Fibroblast of lung (primary cell): ENCODE data around the gene CACNA1A. TPM values are rescaled to one million over a fixed set of nuclear protein-coding genes. Genes with fewer than 3 reads are reported as not detected.
A peak's percentile ranks its signal among the peaks of the same experiment; 100 is the strongest.

ENCODE experiments used
- DNase-seq, 2 donors: peaks; one replicate each; pipeline versions ENCODE4 v3.0.0 to v3.0.0-alpha.2; 2010; ENCODE audit warnings: low read depth in 2 of 2
- H2AFZ ChIP-seq: 2 replicates; pipeline ENCODE4 v1.5.1; 2012; ENCODE audit warnings: low read length, control low read depth, inconsistent platforms
- H3K27ac ChIP-seq: 2 replicates; pipeline ENCODE4 v1.5.1; 2011; ENCODE audit warnings: low read length, control low read depth; ENCODE audit not compliant: insufficient read depth
- H3K27me3 ChIP-seq: 2 replicates; pipeline ENCODE4 v1.5.1; 2011; ENCODE audit warnings: mild to moderate bottlenecking, low read length; ENCODE audit not compliant: control insufficient read depth, insufficient read depth
- H3K36me3 ChIP-seq: 2 replicates; pipeline ENCODE4 v1.5.1; 2011; ENCODE audit warnings: low read length; ENCODE audit not compliant: control insufficient read depth, insufficient read depth
- H3K4me1 ChIP-seq: 2 replicates; pipeline ENCODE4 v1.5.1; 2011; ENCODE audit warnings: low read length; ENCODE audit not compliant: control insufficient read depth, insufficient read depth; ENCODE audit errors: extremely low read depth
- H3K4me2 ChIP-seq: 2 replicates; pipeline ENCODE4 v1.5.1; 2011; ENCODE audit warnings: low read length, control low read depth; ENCODE audit not compliant: insufficient read depth; ENCODE audit errors: extremely low read depth
- H3K4me3 ChIP-seq, 4 experiments: fragments of 200-600 bp in 1 of 4; sonication (generic) in 1 of 4; replicated peaks in 1 of 4; 2 replicates each; pipeline ENCODE4 v1.5.1; 2011 to 2016; ENCODE audit warnings: low read length in 4 of 4, low read depth in 3 of 4, mild to moderate bottlenecking in 3 of 4, control low read depth in 2 of 4, inconsistent platforms in 1 of 4, mixed read lengths in 1 of 4; ENCODE audit not compliant: insufficient read depth in 1 of 4; ENCODE audit errors: control extremely low read depth in 1 of 4
- H3K79me2 ChIP-seq: 2 replicates; pipeline ENCODE4 v1.5.1; 2012; ENCODE audit warnings: mild to moderate bottlenecking, low read length, inconsistent platforms; ENCODE audit not compliant: control insufficient read depth, insufficient read depth
- H3K9ac ChIP-seq: 2 replicates; pipeline ENCODE4 v1.5.1; 2011; ENCODE audit warnings: mild to moderate bottlenecking, low read length, control low read depth; ENCODE audit not compliant: insufficient read depth
- H3K9me3 ChIP-seq: 2 replicates; pipeline ENCODE4 v1.5.1; 2012; ENCODE audit warnings: low read depth, low read length; ENCODE audit not compliant: control insufficient read depth, insufficient read depth
- H4K20me1 ChIP-seq: 2 replicates; pipeline ENCODE4 v1.5.1; 2011; ENCODE audit warnings: low read length; ENCODE audit not compliant: control insufficient read depth, insufficient read depth; ENCODE audit errors: extremely low read depth
- EZH2 ChIP-seq: IDR thresholded peaks from 2 replicates; pipeline ENCODE4 v1.5.1; 2012; ENCODE audit warnings: low read length, control low read depth, mild to moderate bottlenecking; ENCODE audit errors: missing control alignments
- polyA plus RNA-seq, 2 donors: library from polyadenylated mRNA; depleted of rRNA in 1 of 2; stranded (reverse) in 1 of 2; unstranded in 1 of 2; fragments of >200 nt; gene quantifications; 2 replicates each; pipeline ENCODE4 v1.2.1, GENCODE V29; 2011 to 2012; ENCODE audit warnings: missing spikeins in 1 of 2
- total RNA-seq: library from RNA; depleted of rRNA; stranded (reverse); fragments of >200 nt; gene quantifications from 2 replicates; pipeline ENCODE4 v1.2.1, GENCODE V29; 2014
- TF ChIP-seq, protein P1 (sequence below), 2 donors: IDR thresholded peaks in 1 of 2; conservative IDR thresholded peaks in 1 of 2; 1 replicate in 1 of 2; 2 replicates in 1 of 2; pipeline ENCODE4 v1.5.1; 2011 to 2012; ENCODE audit warnings: low read length in 2 of 2, control low read depth in 1 of 2, inconsistent platforms in 1 of 2, low read depth in 1 of 2, mild to moderate bottlenecking in 1 of 2

Gene CACNA1A
- total and polyA plus RNA-seq, 2 donors (not counting 1 experiment from before 2014, with no cell fraction given), result 0.96 to 9.7 TPM

DNA sequence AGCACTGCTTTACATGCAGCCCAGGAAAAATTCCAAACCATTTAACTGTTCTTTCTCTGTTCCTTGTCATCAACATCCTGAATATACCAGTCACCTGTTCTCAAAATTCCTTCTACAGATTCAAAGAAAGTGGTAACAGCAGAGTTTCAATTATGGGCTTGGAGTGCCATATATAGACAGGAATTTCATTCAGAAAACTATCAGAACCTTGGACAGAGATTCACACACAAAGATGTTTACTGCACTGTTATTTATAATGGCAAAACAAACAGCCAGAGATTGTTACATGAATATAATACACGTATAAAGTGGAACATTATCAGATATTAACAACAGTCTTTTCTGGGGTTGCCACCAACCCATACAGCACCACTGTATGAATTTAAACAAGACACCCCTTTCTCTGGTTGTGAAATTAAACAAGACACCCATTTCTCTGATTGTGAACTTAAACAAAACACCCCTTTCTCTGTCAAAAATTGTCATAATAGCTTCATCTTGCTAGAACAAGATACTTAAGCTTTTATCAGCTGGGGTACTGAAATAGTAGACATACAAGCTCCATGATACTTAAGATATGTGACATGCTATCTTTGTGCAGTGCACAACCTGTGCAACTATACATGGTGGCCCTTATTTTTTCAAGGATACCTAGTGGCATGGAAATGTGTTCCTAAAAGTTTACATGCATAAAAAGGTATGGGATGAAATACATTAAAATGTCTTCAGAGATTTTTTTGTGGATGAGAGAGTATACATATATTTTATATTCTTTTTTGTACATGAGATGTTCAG, 12.6 kb downstream of the CACNA1A start:
- TF ChIP-seq, protein P1, sequence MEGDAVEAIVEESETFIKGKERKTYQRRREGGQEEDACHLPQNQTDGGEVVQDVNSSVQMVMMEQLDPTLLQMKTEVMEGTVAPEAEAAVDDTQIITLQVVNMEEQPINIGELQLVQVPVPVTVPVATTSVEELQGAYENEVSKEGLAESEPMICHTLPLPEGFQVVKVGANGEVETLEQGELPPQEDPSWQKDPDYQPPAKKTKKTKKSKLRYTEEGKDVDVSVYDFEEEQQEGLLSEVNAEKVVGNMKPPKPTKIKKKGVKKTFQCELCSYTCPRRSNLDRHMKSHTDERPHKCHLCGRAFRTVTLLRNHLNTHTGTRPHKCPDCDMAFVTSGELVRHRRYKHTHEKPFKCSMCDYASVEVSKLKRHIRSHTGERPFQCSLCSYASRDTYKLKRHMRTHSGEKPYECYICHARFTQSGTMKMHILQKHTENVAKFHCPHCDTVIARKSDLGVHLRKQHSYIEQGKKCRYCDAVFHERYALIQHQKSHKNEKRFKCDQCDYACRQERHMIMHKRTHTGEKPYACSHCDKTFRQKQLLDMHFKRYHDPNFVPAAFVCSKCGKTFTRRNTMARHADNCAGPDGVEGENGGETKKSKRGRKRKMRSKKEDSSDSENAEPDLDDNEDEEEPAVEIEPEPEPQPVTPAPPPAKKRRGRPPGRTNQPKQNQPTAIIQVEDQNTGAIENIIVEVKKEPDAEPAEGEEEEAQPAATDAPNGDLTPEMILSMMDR (conservative IDR thresholded peaks at IDR 0.05 in 1 of 2, IDR thresholded peaks at IDR 0.05 in 1 of 2; ENCODE audit: low read depth in 1 of 2, low read length in 2 of 2), result no peak
- TF ChIP-seq EZH2, result no peak
- Histone ChIP-seq H4K20me1 (no peaks in the 10 kb centered on the region), H3K4me2 (no peak overlapping the region), H3K9me3 (no peaks in the 10 kb centered on the region), H3K4me3 (no peak overlapping the region), H3K27me3 (no peaks in the 10 kb centered on the region), H3K79me2 (no peaks in the 10 kb centered on the region), H3K27ac (no peak overlapping the region), H3K9ac (no peak overlapping the region), H3K4me1 (no peaks in the 10 kb centered on the region), H2AFZ (no peak overlapping the region), H3K36me3 (no peaks in the 10 kb centered on the region)
- no peak for DNase-seq

DNA sequence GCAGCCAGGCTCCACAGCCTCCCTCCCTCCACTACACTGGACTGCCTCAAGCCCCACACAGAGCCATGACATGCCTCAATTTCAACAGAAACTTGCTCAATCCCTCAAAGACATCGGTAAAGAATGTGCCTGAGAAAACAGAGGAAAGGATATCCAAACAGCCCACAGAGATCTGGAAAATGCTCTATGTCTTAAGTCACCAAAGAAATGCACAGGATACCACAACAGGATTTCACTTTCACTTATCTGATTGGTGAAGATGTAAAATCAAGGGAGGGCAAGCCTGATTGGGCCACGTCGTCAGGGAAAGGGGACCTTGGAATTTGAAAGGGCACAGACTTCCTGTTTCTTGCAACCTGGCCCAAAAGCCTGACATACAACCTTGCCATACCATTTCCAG, 14.2 kb downstream of the CACNA1A start:
- no peaks in the 10 kb centered on the region for H3K36me3 ChIP-seq
- H3K27ac ChIP-seq, result no peak overlapping the region
- H3K9me3 ChIP-seq, result no peaks in the 10 kb centered on the region
- no peaks in the 10 kb centered on the region for H3K27me3 ChIP-seq
- peak; percentile 2 to 51 for DNase-seq
- H3K4me3 ChIP-seq, result no peak overlapping the region
- no peaks in the 10 kb centered on the region for H3K4me1 ChIP-seq
- H3K79me2 ChIP-seq, result no peaks in the 10 kb centered on the region
- H3K9ac ChIP-seq, result no peak overlapping the region
- no peak overlapping the region for H2AFZ ChIP-seq
- no peak overlapping the region for H3K4me2 ChIP-seq
- TF ChIP-seq, protein P1 (conservative IDR thresholded peaks at IDR 0.05 in 1 of 2, IDR thresholded peaks at IDR 0.05 in 1 of 2; ENCODE audit: low read depth in 1 of 2, low read length in 2 of 2), result no peak
- TF ChIP-seq EZH2, result no peak
- H4K20me1 ChIP-seq, result no peaks in the 10 kb centered on the region

DNA sequence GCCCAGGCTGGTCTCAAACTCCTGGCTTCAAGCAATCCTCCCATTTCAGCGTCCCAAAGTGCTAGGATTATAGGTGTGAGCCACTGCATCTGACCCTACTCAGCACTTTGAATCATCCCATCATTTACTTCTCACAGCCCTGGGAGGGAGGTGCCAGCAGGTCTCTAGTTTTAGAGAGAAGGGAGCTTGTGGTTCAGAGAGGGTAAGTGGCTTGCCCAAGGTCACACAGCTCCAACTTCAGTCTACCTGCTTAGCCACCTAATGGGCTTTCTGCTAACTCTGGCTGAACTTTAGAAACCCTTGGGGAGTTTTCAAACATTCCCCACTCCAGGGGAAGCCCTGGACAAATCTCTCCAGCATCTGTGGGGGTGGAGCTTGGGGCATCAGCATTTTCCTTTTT, 18.3 kb downstream of the CACNA1A start:
- no peaks in the 10 kb centered on the region for H3K27me3 ChIP-seq
- H2AFZ ChIP-seq, result no peak overlapping the region
- no peaks in the 10 kb centered on the region for H3K36me3 ChIP-seq
- no peak overlapping the region for H3K4me3 ChIP-seq
- H3K4me2 ChIP-seq, result no peak overlapping the region
- TF ChIP-seq, protein P1 (conservative IDR thresholded peaks at IDR 0.05 in 1 of 2, IDR thresholded peaks at IDR 0.05 in 1 of 2; ENCODE audit: low read depth in 1 of 2, low read length in 2 of 2), result no peak
- TF ChIP-seq EZH2, result no peak
- no peaks in the 10 kb centered on the region for H3K79me2 ChIP-seq
- no peaks in the 10 kb centered on the region for H3K9me3 ChIP-seq
- H3K4me1 ChIP-seq, result no peaks in the 10 kb centered on the region
- no peaks in the 10 kb centered on the region for H4K20me1 ChIP-seq
- H3K9ac ChIP-seq, result no peak overlapping the region
- DNase-seq, result no peak
- no peak overlapping the region for H3K27ac ChIP-seq
